ENCODE measurements around the gene ASPSCR1.
A peak's percentile ranks its signal among the peaks of the same experiment; 100 is the strongest.
"Not testable (repeated sequence)": the region's sequence is repeated elsewhere in the genome, so short reads cannot be mapped to it uniquely, and the experiment has no call there.

The ASPSCR1 gene

DNA sequence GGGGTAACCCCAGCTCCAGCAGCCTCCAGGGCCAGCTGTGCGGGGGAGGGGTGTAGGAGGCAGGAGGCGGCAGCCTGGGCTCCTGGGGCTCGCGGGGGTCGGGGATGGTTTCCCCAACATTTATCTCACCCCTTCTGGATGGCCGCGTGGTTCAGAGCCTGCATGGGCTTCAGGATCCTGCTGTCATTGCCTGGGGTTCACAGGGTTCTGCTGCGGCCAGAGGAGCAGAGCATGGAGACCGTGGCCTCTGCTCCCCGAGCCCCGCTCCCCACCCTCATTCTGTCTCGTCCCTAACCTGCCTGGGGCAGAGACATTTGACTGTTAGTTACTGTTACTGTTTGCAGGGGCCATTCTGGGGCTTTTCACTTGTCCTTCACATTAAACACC lies 35.3 kb upstream of the ASPSCR1 start:
- no peak for DNase-seq

DNA sequence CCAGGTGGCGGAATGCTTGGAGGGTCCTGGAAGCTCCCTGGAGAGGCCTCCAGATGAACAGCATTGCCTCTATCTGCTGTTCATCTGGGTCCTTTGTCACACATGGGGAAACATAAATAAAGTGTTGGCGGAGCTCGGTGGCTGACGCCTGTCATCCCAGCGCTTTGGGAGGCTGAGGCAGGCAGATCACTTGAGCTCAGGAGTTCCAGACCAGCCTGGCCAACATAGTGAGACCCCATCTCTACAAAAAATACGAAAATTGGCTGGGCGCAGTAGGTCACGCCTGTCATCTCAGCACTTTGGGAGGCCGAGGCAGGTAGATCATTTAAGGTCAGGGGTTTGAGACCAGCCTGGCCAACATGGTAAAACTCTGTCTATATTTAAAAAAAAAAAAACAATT lies 32.6 kb upstream of the ASPSCR1 start:
- DNase-seq: no peak

GRCh38 chr17:81947189-81947588 lies 30.2 kb upstream of the ASPSCR1 start, which contains the start of gene MYADML2:
TSS of gene MYADML2 (minus strand) at chr17:81947233. CDS start at chr17:81941741, 5,492 bp downstream.
- DNase-seq: no peak

DNA sequence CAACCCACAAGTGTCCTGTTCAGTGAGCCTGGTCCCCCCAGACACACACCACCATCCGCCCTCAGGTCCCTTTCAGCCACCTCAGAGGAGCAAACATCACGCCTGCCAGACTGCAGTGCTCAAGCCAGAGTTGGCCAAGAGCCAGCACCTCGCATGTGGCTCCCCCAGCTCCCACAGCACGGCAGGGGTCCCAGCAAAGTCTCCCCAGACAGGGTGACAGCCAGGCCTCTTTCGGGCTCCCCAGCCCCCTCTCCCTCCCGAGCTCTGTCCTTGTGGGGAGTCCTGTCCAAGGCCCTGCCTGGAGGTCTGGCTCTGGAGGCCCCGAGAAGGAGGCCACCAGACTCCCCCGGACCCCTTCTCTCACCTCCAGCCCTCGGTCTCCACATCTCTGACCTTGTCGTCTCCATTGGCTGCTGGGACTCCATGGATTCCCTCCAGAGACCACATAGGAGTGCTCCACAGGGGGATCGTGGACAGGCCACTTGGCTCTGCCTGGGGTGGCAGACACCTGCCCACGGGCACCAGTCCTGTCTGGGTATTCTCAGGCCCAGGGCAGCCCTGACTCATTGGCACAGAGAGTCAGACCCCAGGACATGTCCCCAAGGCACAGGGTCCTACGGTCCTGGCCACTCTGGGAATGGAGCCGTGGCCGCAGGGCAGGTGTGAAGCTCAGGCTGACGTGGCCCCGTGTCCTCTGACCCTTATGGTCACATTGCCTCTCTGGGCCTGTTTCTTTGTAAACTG lies 28.6 kb upstream of the ASPSCR1 start:
- no peak for DNase-seq

DNA sequence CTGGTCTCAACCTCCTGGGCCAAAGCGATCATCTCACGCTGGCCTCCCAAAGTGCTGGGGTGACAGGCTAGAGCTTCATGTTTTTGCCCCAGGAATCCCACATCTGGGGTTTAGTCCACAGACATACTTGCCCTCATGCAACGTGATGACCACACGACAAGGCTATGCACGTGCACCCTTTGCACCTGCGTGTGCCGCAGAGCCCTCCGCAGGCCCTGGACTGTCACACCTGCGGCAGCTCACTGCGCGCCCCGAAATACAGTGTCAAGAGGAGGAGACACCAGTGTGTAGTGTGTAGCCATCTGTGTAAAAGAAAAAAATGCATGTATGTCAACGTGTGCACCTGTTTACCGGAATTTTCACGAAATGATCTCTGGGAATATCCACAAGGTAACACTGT lies 26.9 kb upstream of the ASPSCR1 start:
- DNase-seq: no peak

- DNase-seq: no peak
These were observed 25.4 kb upstream of the ASPSCR1 start for GRCh38 chr17:81951785-81952684.

- no peak for DNase-seq
These were observed 24.6 kb upstream of the ASPSCR1 start for GRCh38 chr17:81952792-81953228.

- DNase-seq: not testable (repeated sequence)
These were observed 24.0 kb upstream of the ASPSCR1 start for GRCh38 chr17:81953443-81953842.

- no peak for DNase-seq
These were observed 23.0 kb upstream of the ASPSCR1 start for GRCh38 chr17:81954131-81955057.

GRCh38 chr17:81955058-81955681 lies 22.3 kb upstream of the ASPSCR1 start:
- DNase-seq: no peak

DNA sequence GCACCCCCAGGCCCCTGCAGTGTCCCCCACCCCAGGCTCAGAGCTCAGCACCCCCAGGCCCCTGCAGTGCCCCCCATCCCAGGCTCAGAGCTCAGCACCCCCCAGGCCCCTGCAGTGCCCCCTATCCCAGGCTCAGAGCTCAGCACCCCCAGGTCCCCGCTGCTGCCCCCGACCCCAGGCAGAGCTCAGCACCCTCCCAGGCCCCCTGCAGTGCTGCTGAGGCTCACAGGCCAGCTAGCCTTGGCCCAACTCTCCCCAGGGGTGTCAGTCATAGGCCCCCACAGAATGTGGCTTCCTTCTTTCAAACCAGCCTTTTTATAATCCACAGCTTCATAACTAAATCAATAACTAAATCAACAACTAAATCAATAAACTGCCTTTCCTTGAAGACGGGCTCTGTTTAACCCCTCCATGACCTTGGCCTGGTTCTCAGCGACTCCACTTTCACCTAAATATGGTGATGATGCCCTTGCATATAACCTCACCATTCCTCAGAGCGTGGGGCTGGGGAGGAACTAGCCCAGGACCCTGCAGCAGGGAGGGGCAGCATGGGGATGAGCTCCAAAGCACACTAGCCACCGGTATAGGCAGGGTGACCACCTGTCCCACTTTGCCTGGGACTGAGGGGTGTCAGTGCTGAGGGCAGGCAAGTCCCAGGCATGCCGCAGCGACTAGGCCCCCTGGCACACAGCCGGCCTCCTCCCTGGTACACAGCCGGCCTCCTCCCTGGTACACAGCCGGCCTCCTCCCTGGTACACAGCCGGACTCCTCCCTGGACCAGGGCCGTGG lies 21.5 kb upstream of the ASPSCR1 start:
- no peak for DNase-seq

GRCh38 chr17:81956607-81957589 lies 20.5 kb upstream of the ASPSCR1 start:
- DNase-seq: no peak

- DNase-seq: no peak
These were observed 19.6 kb upstream of the ASPSCR1 start for GRCh38 chr17:81957691-81958432.

GRCh38 chr17:81958633-81959342 lies 18.6 kb upstream of the ASPSCR1 start:
- DNase-seq: no peak

- peak; percentile 90 for DNase-seq
These were observed 17.9 kb upstream of the ASPSCR1 start for GRCh38 chr17:81959362-81960129.

GRCh38 chr17:81960130-81960958 lies 17.1 kb upstream of the ASPSCR1 start:
- DNase-seq: peak; percentile 48

DNA sequence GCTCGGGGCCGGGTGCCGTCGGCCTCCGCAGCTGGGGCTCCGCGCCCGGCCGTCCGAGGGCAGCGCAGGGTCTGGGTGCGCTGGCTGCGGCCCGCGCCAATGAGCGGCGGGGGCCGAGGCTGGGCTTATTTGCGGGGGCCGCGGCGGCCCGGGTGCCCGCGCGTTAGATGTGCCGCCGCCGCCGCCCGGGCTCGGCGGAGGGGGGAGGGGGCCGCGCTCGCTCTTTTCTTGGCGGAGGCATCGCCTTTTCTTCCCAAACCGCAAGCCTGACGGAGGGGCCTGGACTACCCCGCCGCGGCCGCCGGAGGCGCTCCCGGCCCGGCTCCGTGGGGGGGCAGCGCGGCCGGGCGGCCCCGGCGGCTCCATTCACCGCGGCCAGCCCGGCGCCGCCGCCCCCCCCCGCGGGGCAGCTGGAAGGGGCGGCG lies 16.3 kb upstream of the ASPSCR1 start, which contains the start of gene NOTUM:
NOTUM (minus strand) TSS at position 101 of the 425 bp plus-strand sequence. CDS start 278 bp downstream, outside the sequence.
- DNase-seq: peak; percentile 40

Measured in activated T-cell treated with anti-CD3 and anti-CD28 coated beads, Interleukin-2, amount 50 U/mL, for 1 hour (primary cell).